HG03439 (cell line): ENCODE results near the gene SZT2.

Source experiments
- ATAC-seq: cut with Tn5 transposase; IDR thresholded peaks from one replicate; pipeline ENCODE4 v1.9.1; 2021; ENCODE audit warnings: mild to moderate bottlenecking, moderate library complexity; ENCODE audit not compliant: unreplicated experiment

Gene SZT2

GRCh38 chr1:43389326-43390313, at the start of gene SZT2, which contains the start of gene MED8:
TSS of gene SZT2 (plus strand) at chr1:43389899. CDS start at chr1:43389969, 70 bp downstream.
TSS of gene MED8 (minus strand) at chr1:43389800. CDS start at chr1:43389764, 36 bp downstream.
- peak; percentile 91 for ATAC-seq

GRCh38 chr1:43340559-43340958, 49.1 kb upstream of the SZT2 start:
- no peak for ATAC-seq

DNA sequence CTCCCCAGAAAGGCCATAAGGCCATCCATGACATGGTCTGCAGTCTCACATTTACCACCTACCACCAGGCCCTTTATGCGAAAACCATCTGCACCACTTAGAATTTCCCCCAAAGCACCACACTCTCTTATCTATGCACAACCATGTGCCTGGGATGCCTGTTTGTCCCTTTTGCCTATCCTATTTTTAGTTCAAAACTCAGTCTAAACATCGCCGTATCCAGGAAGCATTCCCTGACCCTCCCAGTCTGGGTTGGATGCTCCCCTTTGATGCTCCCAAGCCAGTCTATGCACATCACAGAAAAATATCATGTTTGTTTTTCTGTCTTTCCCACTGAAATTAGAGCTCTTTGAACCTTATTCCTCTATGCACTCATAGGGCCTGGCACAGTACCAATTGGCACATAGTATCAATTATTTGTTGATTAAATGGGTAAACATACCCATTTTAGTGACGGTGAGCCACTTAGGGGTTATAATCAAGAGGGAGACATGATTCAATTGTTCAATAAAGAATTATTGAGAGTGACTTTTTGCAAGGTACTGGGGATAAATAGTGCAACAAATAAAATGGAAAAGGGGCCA, 45.3 kb upstream of the SZT2 start:
- no peak for ATAC-seq

GRCh38 chr1:43345120-43345519, 44.6 kb upstream of the SZT2 start:
- ATAC-seq: no peak

DNA sequence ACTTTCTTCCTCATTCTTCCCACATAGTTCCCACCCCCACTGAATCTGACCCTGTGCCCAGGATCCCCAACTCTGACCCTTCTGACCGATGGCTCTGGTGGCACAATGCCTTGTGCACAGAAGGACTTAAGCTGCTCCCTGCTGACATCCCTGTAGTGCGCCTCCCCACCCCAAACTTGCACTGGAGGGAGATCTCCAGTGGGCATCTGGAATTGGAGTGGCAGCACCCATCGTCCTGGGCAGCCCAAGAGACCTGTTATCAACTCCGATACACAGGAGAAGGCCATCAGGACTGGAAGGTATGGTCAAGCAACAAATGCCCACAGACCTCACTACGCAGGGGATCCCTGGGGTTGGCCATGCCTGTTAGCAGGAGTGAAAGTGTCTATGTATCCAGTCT, 43.1 kb upstream of the SZT2 start:
- ATAC-seq: no peak

DNA sequence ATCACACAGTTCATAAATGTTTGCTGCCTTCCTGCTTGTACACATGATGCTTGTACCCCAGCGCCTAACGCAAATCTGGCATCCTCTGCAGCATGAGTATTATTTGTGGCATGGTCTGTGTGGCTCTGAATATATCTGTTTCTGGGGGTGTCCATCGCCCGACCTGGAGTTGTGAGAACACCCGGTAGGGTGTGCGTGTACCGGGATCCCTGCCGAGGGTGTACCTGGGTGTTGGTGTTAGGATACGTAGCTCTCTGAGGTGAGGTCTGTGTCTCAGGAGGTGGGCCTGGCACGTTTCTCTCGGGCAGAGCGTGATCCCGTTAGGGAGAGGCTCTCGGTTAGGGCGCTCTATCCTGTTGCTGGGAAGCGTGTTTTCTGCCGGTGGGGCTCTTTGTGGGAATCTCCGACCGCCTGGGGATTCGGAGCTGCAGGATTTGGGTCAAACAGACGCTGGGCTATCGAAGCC, 41.3 kb upstream of the SZT2 start:
- ATAC-seq: no peak

DNA sequence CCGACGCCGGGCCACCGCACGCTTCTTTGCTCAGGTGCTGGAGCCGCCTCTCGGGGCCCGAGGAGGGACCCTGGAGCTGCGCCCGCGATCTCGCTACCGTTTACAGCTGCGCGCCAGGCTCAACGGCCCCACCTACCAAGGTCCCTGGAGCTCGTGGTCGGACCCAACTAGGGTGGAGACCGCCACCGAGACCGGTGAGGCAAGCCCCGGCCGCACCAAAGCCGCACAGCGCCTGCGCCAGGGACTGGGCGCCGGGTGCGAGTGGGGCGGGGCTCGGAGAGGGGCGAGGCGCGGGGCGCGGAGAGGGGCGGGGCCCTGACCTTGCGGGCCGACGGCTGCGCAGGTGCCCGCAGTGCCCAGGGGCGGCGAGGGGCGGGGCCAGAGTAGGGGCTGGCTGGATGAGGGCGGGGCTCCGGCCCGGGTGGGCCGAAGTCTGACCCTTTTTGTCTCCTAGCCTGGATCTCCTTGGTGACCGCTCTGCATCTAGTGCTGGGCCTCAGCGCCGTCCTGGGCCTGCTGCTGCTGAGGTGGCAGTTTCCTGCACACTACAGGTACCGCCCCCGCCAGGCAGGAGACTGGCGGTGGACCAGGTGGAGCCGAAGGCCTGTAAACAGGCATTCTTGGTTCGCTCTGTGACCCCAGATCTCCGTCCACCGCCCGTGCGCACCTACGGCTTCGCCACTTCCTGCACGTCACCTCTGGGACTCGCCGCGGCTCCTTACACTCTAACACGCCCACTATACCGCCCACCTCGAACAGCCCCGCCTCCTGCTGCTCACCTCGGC, 40.7 kb upstream of the SZT2 start:
- ATAC-seq: no peak

DNA sequence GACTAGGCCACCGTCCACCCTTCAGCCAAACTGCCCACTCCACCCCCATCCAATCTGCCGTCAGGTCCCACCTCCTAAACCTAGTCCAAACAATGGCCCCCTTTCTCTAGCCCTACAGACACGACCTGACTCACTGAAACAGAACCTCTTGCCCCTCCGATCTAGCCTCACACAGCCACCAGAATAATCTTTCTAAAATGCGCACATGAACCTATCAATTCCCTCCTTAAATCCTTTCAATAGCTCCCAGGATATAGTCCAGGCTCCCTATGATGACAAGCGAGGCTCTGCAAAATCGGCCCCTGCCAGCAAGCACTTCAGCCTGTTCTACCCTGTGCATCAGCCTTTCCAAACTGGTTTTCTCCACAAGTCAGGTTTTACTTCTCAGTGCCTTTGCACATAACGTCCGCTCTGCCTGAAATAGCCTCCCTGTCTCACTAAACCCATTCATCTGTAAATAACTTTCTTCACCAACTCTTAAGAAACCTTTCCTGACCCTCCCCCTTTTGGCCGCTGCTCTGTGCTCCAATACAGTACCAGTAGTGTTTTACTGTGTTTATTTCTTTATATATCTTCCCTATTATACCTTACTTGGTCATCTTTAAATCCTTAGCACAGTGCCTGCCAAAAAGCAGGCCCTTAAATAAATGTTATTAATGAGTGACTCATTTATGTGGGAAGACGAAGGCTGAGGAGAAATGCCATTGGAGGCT, 39.9 kb upstream of the SZT2 start:
- ATAC-seq: no peak

DNA sequence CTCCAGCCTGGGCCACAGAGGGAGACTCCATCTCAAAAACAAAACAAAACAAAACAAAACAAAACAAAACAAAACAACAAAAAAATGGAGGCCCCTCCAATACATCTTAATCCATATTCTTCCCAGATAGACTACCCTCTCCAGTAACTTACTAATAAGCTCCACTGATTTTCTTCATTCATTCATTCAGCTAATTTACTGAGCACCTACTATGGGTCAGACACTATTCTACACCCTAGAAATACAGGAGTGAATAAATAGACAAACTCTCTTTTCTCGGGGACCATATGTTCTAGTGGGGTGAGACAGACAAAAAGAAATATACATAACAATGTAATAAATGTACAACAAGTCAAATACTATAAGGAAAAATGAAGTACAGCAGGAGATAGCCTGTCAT, 38.7 kb upstream of the SZT2 start:
- no peak for ATAC-seq

DNA sequence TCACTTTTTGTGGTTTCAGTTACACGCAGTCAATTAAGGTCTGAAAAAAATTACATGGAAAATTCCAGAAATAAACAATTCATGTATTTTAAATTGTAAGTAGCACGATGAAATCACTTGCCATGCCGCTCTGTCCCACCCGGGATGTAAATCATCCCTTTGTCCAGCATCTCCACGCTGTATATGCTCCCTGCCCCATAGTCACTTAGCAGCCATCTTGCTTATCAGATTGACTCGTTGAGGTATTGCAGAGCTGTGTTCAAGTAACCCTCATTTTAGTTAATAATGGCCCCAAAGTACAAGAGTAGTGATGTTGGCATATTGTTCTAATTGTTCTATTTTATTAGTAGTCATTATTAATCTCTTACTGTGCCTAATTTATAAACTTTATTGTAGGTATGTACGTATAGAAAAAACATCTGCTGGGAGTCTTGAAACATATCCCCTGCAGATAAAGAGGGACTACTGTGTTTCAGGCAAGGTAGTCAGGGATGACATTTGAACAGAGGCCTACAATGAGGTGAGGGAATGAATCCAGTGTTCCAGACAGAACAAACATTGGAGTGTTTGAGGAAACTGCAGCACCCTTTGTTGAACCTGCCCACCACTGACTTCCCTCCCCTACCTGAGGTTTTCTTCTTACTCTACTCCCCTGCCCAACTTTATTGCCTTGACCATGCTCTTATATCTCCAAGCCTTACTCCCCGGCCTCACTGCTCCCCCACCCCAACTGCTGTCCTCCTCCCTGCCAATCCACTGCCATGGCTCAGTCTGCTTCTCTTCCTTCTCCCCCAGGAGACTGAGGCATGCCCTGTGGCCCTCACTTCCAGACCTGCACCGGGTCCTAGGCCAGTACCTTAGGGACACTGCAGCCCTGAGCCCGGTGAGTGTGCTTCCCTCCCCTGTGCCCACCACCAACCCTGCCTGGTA, 38.0 kb upstream of the SZT2 start:
- no peak for ATAC-seq

DNA sequence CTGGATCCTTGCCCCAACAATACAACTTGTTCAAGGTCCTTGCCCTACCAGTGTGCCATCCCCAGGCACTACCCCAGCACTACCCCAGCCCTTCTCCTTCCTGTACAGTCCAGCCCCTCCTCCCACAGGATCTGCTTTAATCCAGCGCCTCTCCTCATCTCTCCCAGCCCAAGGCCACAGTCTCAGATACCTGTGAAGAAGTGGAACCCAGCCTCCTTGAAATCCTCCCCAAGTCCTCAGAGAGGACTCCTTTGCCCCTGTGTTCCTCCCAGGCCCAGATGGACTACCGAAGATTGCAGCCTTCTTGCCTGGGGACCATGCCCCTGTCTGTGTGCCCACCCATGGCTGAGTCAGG, 37.4 kb upstream of the SZT2 start:
- no peak for ATAC-seq

- no peak for ATAC-seq
Measured at GRCh38 chr1:43352881-43353280, 36.8 kb upstream of the SZT2 start.

DNA sequence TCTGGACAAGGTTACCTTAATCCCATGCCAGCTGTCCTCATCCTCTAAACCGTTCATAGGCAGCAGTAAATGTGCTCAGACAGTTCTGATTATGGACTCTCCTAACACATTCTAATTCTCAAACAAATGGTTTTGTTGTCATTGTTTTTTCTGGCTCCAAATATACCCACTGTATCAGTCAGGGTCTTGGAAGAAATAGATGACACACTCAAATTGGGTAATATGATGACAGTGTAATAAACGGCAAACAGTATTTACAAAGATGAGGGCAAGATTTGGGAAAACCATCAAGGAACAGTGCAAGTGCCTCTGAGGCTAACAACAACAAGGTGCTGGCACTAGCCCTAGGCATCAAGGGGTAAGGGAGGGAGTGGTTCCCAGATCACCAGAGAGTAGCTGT, 35.2 kb upstream of the SZT2 start:
- ATAC-seq: no peak

GRCh38 chr1:43354936-43355335, 34.8 kb upstream of the SZT2 start:
- ATAC-seq: no peak

DNA sequence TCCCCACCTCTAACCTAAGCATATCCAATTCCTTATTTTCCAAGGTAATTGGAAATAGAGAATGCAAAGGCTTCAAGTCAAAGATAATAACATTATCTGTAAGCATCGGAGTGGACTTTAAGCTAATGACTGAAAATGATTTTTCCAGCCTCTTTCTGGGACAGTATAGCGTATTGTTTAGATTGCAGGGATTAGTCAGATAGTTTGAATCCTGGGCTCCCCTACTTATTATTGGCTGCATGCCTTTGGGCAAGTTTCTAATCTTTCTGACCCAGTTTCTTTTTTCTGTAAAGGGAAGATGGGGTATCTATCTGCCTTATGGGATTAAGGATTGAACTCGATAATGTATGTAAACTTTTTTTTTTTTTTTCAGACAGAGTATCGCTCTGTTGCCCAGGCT, 32.4 kb upstream of the SZT2 start:
- ATAC-seq: no peak

DNA sequence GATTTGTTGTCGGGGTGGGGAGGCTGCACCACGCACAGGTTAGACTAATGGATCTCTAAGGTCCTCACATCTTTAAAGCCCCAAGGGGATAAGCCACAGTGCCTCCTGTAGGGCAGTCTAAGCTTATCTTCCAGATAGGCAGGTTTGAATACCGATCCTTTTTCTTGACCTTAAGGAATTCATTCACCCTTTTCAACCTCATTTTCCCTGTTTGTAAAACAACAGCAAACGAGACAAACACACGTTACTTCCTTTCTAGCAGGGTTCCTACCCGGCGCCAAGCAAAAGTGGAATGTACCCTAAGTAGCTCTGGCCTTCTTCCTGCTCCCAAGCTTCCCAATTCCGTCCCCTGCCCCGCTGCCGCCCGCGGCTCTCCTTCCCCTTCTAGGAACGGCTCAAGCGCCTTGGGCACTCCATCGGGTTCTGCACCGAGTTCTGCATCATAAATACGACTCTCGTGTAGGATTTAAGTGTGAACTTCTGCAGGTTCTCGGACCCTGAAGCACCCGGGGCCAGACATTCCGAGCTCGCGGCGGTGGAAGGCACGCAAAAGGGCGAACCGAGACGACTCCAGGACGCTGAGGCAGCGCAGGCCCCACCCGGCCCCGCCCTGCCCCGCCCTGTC, 31.5 kb upstream of the SZT2 start:
- ATAC-seq: peak; percentile 4

DNA sequence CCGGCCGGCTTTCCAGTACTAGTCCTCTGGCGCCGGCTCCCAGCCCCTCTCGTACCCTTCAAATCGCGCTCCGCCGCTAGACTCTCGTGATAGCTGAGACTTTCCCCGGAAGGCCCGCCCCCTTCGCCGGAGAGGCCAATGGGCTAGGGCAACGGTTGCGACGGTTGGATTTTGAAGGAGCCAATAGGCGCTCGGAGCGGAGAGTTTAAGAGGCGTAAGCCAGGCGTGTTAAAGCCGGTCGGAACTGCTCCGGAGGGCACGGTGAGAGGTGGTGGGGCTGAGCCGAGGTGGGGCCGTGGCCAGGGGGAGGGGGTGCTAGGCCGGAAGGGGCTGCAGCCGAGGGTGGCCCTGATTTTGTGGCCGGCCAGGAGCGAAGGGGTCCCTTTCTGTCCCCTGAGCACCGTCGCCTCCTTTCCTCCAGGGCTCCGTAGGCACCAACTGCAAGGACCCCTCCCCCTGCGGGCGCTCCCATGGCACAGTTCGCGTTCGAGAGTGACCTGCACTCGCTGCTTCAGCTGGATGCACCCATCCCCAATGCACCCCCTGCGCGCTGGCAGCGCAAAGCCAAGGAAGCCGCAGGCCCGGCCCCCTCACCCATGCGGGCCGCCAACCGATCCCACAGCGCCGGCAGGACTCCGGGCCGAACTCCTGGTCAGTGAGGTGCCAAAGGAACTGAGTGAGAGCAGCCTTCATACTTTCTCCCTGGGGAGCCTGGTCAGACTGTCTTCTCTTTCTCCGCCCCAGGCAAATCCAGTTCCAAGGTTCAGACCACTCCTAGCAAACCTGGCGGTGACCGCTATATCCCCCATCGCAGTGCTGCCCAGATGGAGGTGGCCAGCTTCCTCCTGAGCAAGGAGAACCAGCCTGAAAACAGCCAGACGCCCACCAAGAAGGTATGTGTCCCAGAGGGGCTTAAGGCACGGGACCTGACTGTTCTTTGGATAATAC, 30.7 kb upstream of the SZT2 start, which contains the start of gene CDC20:
Gene CDC20 (plus strand): TSS at position 236 of the 948 bp plus-strand sequence. CDS start 235 bp downstream, at position 471.
- peak; percentile 94 for ATAC-seq

- no peak for ATAC-seq
Measured at GRCh38 chr1:43359696-43360095, 30.0 kb upstream of the SZT2 start.
